ENCODE data around the gene TMEM175.

The TMEM175 gene

GRCh38 chr4:900721-901120 lies 31.5 kb upstream of the TMEM175 start:
- H3K4me3 ChIP-seq (ENCODE audit: low read depth, low read length) = no peak overlapping the region
- CTCF ChIA-PET = no interaction called here
- POLR2A ChIA-PET = no interaction called here
- DNase-seq (ENCODE audit: low read depth, low spot score) = no peak
- TF ChIP-seq CTCF (IDR thresholded peaks at IDR 0.05; ENCODE audit: insufficient read depth, low read length, missing control alignments) = no peak

- DNase-seq (ENCODE audit: low read depth, low spot score) = no peak
- POLR2A ChIA-PET = no interaction called here
- no peak overlapping the region for H3K4me3 ChIP-seq (ENCODE audit: low read depth, low read length)
- TF ChIP-seq CTCF (IDR thresholded peaks at IDR 0.05; ENCODE audit: insufficient read depth, low read length, missing control alignments) = no peak
- CTCF ChIA-PET = no interaction called here
Measured at GRCh38 chr4:901192-901910, 30.9 kb upstream of the TMEM175 start.

GRCh38 chr4:903066-904046 lies 28.9 kb upstream of the TMEM175 start:
- H3K4me3 ChIP-seq (ENCODE audit: low read depth, low read length) = no peak overlapping the region
- TF ChIP-seq CTCF (IDR thresholded peaks at IDR 0.05; ENCODE audit: insufficient read depth, low read length, missing control alignments) = no peak
- ChIA-PET CTCF (no interaction called here), POLR2A (no interaction called here)
- DNase-seq (ENCODE audit: low read depth, low spot score) = no peak

GRCh38 chr4:905485-906338 lies 26.5 kb upstream of the TMEM175 start:
- ChIA-PET CTCF (no interaction called here), POLR2A (no interaction called here)
- no peak for DNase-seq (ENCODE audit: low read depth, low spot score)
- no peak for TF ChIP-seq CTCF (IDR thresholded peaks at IDR 0.05; ENCODE audit: insufficient read depth, low read length, missing control alignments)
- H3K4me3 ChIP-seq (ENCODE audit: low read depth, low read length) = no peak overlapping the region

GRCh38 chr4:906339-907102 lies 25.7 kb upstream of the TMEM175 start:
- CTCF ChIA-PET = interaction anchor here (0.8 to 0.9 kb wide), 2 partner anchors 27 to 81 kb away, joined by 3 read pairs; partner anchors contain the start of gene IDUA
- H3K4me3 ChIP-seq (ENCODE audit: low read depth, low read length) = no peak overlapping the region
- no peak for DNase-seq (ENCODE audit: low read depth, low spot score)
- POLR2A ChIA-PET = no interaction called here
- TF ChIP-seq CTCF (IDR thresholded peaks at IDR 0.05; ENCODE audit: insufficient read depth, low read length, missing control alignments) = no peak
